ENCODE measurements around the gene MYOF.
"Not testable (repeated sequence)": the region's sequence is repeated elsewhere in the genome, so short reads cannot be mapped to it uniquely, and the experiment has no call there.

The MYOF gene

GRCh38 chr10:93293999-93294398, 188.1 kb downstream of the MYOF start:
- DNase-seq (ENCODE audit: low spot score), result no peak

DNA sequence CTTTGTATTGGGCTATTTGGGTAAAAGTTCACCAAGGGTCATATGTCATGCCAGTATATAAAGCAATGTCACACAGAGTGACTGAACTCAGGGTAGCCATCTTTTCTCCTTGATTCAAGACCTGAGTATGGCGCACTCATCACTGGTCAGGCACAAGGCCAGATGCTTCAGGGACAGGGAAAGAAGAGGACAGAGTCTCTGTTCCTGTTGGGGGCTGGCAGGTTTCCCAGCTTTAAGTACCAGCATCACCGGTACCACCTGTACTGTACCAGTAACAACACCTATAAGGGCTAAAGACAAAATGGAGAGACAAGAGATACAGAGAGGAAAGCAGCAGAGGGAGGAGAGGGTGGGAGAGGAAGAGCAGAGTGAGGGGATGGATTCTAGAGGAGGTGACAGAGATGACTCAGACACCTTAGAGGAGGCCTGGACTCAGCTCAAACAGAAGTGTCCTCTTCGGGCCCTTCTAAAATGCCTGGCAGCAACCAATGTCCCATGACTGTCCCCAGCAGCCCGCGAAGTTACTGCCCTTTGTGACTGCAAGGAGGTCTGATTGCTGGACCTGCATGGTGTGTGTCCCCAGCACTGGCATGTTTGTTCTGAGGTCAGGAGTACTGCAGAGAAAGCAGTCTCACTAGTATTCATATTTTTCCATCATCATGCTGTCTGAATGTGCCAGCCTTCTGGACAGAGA, 191.3 kb downstream of the MYOF start:
- no peak for DNase-seq (ENCODE audit: low spot score)

GRCh38 chr10:93288679-93289634, 193.2 kb downstream of the MYOF start:
- DNase-seq (ENCODE audit: low spot score), result peak; percentile 89

- no peak for DNase-seq (ENCODE audit: low spot score)
Measured at GRCh38 chr10:93287775-93288174, 194.4 kb downstream of the MYOF start.

GRCh38 chr10:93284246-93284645, 197.9 kb downstream of the MYOF start:
- DNase-seq (ENCODE audit: low spot score), result not testable (repeated sequence)

- no peak for DNase-seq (ENCODE audit: low spot score)
Measured at GRCh38 chr10:93281367-93281720, 200.8 kb downstream of the MYOF start.

DNA sequence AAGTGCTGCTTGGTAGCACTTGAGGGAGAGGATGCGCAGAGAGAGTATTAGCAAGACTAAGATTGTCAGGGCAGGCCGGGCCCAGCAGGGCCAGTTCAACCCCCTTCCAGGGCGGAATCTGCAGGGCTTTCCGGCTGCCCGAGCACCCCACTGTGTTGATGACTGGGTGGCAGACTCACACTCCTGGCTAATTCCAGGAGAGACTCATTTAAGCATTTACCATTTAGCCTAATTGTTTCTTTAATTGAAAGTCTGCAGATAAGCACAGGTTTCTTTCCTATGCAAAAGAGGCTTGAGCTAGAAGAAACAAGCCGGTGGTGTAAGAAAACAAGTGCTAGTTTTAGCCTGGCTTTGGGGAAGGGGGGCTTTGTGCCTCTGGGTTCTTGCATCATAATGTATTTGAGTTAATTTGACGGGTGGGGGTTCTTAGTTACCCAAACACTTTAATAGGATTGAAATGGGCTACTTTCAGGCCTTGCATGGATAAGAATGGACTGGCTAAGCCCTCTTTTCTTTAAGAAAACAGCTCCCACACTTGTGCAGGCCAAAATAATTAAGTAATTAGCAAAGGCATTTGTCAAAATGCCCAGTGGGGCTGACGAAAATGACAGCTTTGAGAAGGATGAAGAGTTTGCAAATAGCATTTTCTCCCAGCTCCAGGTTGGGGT, 201.3 kb downstream of the MYOF start:
- no peak for DNase-seq (ENCODE audit: low spot score)

DNA sequence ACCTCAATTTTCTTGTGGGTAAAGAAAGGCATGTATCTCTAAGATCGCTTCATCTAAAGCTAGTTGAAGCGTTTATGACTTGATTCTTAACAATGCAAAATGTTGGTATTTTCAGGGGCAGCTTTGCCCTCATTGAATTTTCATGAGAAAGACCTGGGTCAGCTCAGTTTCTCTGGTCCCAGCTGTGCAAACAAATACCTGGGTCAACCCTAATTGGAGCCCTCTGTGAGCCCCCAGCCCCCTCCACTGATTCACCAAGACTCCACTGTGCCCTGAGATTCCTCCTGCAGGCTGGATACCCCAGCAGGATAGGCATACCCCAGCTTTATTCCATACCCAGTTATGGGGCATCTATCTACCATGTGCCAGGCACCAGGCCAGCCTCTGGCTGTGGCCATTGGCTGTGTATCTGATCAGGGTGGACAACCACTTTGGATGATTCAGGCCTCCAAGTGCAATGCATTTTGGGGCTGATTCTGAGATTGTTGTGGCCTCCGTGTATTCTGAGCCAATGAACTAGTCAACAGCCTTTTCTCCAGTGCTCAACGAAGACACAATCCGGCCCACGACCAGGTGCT, 201.9 kb downstream of the MYOF start:
- no peak for DNase-seq (ENCODE audit: low spot score)

GRCh38 chr10:93277360-93277759, 204.8 kb downstream of the MYOF start:
- no peak for DNase-seq (ENCODE audit: low spot score)

DNA sequence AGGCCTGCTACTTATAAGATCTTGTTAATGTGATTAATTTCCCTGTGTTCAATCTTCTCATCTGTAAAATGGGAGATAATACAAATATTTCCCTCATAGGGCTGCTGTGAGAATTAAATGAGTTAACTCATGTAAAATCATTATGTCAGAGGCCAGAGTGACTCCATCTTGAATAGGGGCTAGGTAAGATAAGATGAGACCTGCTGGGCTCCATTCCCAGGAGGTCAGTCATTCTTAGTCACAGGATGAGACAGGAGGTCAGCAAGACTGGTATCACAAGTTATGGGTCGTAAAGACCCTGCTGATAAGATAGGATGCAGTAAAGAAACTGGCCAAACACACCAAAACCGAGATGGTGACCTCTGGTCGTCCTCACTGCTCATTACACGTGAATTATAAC, 207.7 kb downstream of the MYOF start:
- DNase-seq (ENCODE audit: low spot score), result no peak

- no peak for DNase-seq (ENCODE audit: low spot score)
Measured at GRCh38 chr10:93272884-93273675, 209.1 kb downstream of the MYOF start.

DNA sequence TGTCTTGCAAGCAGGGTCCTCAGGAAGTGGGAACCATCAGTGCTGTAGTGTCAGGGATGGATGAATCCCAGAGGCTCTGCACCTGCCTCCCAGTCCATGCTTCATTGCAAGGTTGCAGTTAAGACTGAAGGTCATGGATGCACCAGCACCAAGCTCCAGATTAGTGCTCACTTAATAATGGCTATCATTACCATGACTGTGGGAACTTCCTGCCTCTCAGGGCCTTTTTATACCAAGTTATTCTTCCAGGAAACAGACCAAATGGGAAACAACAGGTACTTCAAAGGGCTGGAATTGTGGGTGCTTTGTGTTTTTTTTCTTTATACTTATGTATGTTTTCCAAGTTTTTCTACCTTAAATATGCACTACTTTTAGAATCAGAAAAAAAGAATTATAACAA, 210.8 kb downstream of the MYOF start:
- no peak for DNase-seq (ENCODE audit: low spot score)

DNA sequence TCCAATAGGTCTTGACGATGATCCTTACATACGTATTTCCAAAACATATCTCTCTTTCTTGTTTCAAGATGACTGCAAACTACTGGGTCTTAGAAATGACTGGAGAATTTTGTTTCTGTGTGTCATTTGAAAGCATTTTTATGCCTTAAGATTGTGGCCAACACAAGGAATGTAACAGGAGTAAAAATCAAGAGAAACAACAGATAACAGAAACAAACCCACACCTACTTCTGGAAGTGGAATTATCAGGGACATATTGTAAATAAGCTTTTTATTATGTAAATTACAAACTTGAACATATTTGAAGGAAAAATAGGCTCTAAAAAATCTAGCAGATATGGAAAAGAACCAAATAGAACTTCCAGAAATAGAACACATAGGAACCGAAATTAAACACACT, 212.9 kb downstream of the MYOF start:
- no peak for DNase-seq (ENCODE audit: low spot score)

DNA sequence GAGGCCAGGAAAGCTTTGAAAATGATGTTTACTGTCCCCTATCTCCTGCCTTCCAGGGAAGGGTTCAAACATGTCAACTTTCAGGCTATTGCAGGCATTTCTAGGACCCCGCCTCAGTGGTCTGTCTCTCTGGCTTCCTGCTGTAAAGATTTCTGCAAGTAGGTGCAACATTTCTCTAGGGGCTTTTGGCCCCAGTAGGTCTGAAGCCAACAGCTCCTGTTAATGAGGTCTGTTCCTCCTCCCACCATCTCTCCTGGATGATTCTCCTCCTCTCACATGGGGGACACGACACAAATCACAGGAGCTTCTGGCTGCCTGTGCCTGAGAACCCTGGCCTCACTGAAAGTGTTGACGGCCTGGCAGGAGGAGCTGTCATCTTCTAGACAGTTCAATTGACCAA, 214.1 kb downstream of the MYOF start:
- no peak for DNase-seq (ENCODE audit: low spot score)

GRCh38 chr10:93267521-93267920, 214.6 kb downstream of the MYOF start:
- no peak for DNase-seq (ENCODE audit: low spot score)

GRCh38 chr10:93266858-93267257, 215.3 kb downstream of the MYOF start:
- DNase-seq (ENCODE audit: low spot score), result no peak

GRCh38 chr10:93261961-93262610, 220.0 kb downstream of the MYOF start:
- DNase-seq (ENCODE audit: low spot score), result no peak

DNA sequence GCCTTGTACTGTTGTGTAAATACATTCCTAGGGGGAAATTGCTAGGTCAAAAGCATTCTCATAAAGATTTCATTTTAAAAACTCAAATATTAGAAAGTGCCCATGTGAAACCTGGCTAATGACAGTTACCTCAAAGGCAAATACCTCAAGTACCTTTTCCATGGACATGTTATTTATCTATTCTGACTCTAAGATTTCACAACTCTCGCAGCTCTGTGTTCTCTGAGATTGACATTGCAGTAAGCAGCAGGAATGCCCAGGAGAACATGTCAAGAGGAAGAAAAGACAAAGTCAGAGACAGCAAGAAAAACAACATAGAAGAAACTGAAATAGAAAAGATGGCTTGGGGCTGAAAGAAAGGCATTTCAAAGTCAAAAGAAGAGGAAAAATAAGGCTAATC, 221.0 kb downstream of the MYOF start:
- DNase-seq (ENCODE audit: low spot score), result no peak

- DNase-seq (ENCODE audit: low spot score), result no peak
Measured at GRCh38 chr10:93259126-93259525, 223.0 kb downstream of the MYOF start.

Data from LoVo (cell line).